Panc1 (cell line): ENCODE data around the gene FIGLA. TPM values are rescaled to one million over a fixed set of nuclear protein-coding genes. Genes with fewer than 3 reads are reported as not detected.

Experiments
- ATAC-seq: fragments of 200-7000 bp; cut with Tn5 transposase; 2 replicates; pipeline ENCODE4 v1.9.1; 2020; ENCODE audit warnings: mild to moderate bottlenecking, moderate library complexity
- BruUV-seq: library from RNA; stranded (reverse); fragments of 400-500 nt; replicated peaks from 2 replicates; lab custom pipeline; 2021; lab: Mats Ljungman, UMichigan
- CTCF ChIA-PET: fragments of 300-600 bp; sonication (Branson Sonifier 250); formaldehyde crosslinking; loops from one replicate; lab custom pipeline; 2022; ENCODE audit warnings: antibody characterized with exemption; lab: Charles Lee
- POLR2A ChIA-PET: fragments of 300-600 bp; sonication (Branson Sonifier 250); formaldehyde crosslinking; loops from one replicate; lab custom pipeline; 2022; ENCODE audit warnings: antibody characterized with exemption; lab: Charles Lee
- DNase-seq: peaks from one replicate; pipeline ENCODE4 v3.0.0-alpha.2; 2010; ENCODE audit warnings: low read depth, low spot score
- H3K27ac ChIP-seq: 2 replicates; pipeline ENCODE4 v1.5.1; 2011; ENCODE audit warnings: mild to moderate bottlenecking, low read length, inconsistent platforms
- H3K27me3 ChIP-seq: fragments of 200-500 bp; sonication (Bioruptor generic); 2 replicates; pipeline ENCODE4 v1.6.0; 2014; ENCODE audit warnings: low read length, inconsistent platforms; ENCODE audit not compliant: control insufficient read depth, insufficient read depth
- H3K36me3 ChIP-seq: fragments of 200-500 bp; sonication (Bioruptor generic); 2 replicates; pipeline ENCODE4 v1.5.1; 2014; ENCODE audit warnings: inconsistent platforms, mild to moderate bottlenecking, low read length, moderate library complexity; ENCODE audit not compliant: control insufficient read depth, insufficient read depth
- H3K4me1 ChIP-seq: 2 replicates; pipeline ENCODE4 v1.5.1; 2011; ENCODE audit warnings: inconsistent platforms, mild to moderate bottlenecking, low read length, moderate library complexity; ENCODE audit not compliant: control insufficient read depth, insufficient read depth
- H3K4me3 ChIP-seq, 2 experiments: 2 replicates each; pipeline ENCODE4 v1.5.1; 2011 to 2012; ENCODE audit warnings: low read depth in 2 of 2, low read length in 2 of 2, mild to moderate bottlenecking in 2 of 2, inconsistent platforms in 1 of 2, moderate library complexity in 1 of 2
- H3K9me3 ChIP-seq: fragments of 200-500 bp; sonication (Bioruptor generic); 2 replicates; pipeline ENCODE4 v1.5.1; 2014; ENCODE audit warnings: low read depth, mild to moderate bottlenecking, inconsistent platforms, low read length, moderate library complexity; ENCODE audit not compliant: control insufficient read depth, insufficient read depth
- CTCF ChIP-seq: fragments of 450-650 bp; IDR thresholded peaks from 2 replicates; pipeline ENCODE4 v1.5.1; 2017; ENCODE audit warnings: mild to moderate bottlenecking
- POLR2AphosphoS5 ChIP-seq: IDR thresholded peaks from 2 replicates; pipeline ENCODE4 v1.6.1; 2012; ENCODE audit warnings: mild to moderate bottlenecking, low read depth, low read length, moderate library complexity
- SIN3A ChIP-seq: IDR thresholded peaks from 2 replicates; pipeline ENCODE4 v1.6.1; 2012; ENCODE audit warnings: low read depth, mild to moderate bottlenecking, low read length, moderate library complexity, borderline replicate concordance; ENCODE audit not compliant: insufficient read depth
- TCF7L2 ChIP-seq: IDR thresholded peaks from 2 replicates; pipeline ENCODE4 v1.6.1; 2011; ENCODE audit warnings: mild to moderate bottlenecking, low read depth, low read length, inconsistent platforms
- in situ Hi-C: cut with HindIII; loops from 2 replicates; pipeline ENCODE4 v1.10.0; 2016; ENCODE audit warnings: low sequenced_read_pairs, low pct_unique_long_range_greater_than_20kb
- intact Hi-C: fragments of 100-400 bp; cut with micrococcal nuclease; formaldehyde crosslinking; loops from one replicate; pipeline ENCODE4 v1.10.0; 2022; ENCODE audit not compliant: unreplicated experiment
- total RNA-seq: library from RNA; stranded (reverse); gene quantifications from one replicate; pipeline ENCODE4 v1.2.1, GENCODE V29; 2021; ENCODE audit not compliant: unreplicated experiment
- TF ChIP-seq, protein P1 (sequence below), 2 experiments: IDR thresholded peaks; 2 replicates each; pipeline ENCODE4 v1.6.1; 2011 to 2012; ENCODE audit warnings: low read depth in 2 of 2, control low read depth in 1 of 2, low read length in 1 of 2, mild to moderate bottlenecking in 1 of 2, moderate library complexity in 1 of 2; ENCODE audit not compliant: insufficient read depth in 1 of 2

FIGLA gene
- total RNA-seq, 1 experiment from 2014 or later = not detected

GRCh38 chr2:70735071-70735470 is 55.4 kb downstream of the FIGLA start:
- Histone ChIP-seq H3K4me3 (no peak overlapping the region), H3K27me3 (peaks cover 12% of the 10 kb centered on the region), H3K27ac (no peak overlapping the region), H3K4me1 (no peaks in the 10 kb centered on the region), H3K9me3 (no peaks in the 10 kb centered on the region), H3K36me3 (no peaks in the 10 kb centered on the region)
- in situ Hi-C loops = no loop called here
- BruUV-seq = no TSS peak
- intact Hi-C loops = no loop called here
- ChIA-PET POLR2A (no interaction called here), CTCF (no interaction called here)
- no peak for ATAC-seq
- DNase-seq = no peak
- TF ChIP-seq POLR2AphosphoS5 = no peak
- no peak for TF ChIP-seq TCF7L2
- no peak for TF ChIP-seq CTCF

- intact Hi-C loops (no loop called here), in situ Hi-C loops (no loop called here)
- Histone ChIP-seq H3K4me1 (no peaks in the 10 kb centered on the region), H3K36me3 (no peaks in the 10 kb centered on the region), H3K27ac (no peak overlapping the region), H3K27me3 (peaks cover 12% of the 10 kb centered on the region), H3K4me3 (no peak overlapping the region), H3K9me3 (no peaks in the 10 kb centered on the region)
- CTCF ChIA-PET = no interaction called here
- POLR2A ChIA-PET = no interaction called here
- BruUV-seq = no TSS peak
- TF ChIP-seq POLR2AphosphoS5 (no peak), SIN3A (no peak), TCF7L2 (no peak), CTCF (no peak)
- TF ChIP-seq, protein P1, sequence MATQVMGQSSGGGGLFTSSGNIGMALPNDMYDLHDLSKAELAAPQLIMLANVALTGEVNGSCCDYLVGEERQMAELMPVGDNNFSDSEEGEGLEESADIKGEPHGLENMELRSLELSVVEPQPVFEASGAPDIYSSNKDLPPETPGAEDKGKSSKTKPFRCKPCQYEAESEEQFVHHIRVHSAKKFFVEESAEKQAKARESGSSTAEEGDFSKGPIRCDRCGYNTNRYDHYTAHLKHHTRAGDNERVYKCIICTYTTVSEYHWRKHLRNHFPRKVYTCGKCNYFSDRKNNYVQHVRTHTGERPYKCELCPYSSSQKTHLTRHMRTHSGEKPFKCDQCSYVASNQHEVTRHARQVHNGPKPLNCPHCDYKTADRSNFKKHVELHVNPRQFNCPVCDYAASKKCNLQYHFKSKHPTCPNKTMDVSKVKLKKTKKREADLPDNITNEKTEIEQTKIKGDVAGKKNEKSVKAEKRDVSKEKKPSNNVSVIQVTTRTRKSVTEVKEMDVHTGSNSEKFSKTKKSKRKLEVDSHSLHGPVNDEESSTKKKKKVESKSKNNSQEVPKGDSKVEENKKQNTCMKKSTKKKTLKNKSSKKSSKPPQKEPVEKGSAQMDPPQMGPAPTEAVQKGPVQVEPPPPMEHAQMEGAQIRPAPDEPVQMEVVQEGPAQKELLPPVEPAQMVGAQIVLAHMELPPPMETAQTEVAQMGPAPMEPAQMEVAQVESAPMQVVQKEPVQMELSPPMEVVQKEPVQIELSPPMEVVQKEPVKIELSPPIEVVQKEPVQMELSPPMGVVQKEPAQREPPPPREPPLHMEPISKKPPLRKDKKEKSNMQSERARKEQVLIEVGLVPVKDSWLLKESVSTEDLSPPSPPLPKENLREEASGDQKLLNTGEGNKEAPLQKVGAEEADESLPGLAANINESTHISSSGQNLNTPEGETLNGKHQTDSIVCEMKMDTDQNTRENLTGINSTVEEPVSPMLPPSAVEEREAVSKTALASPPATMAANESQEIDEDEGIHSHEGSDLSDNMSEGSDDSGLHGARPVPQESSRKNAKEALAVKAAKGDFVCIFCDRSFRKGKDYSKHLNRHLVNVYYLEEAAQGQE (IDR thresholded peaks at IDR 0.05; ENCODE audit: insufficient read depth in 1 of 2, low read depth in 2 of 2, low read length in 1 of 2) = no peak
- no peak for ATAC-seq
- DNase-seq = no peak
These were observed 56.7 kb downstream of the FIGLA start for GRCh38 chr2:70733646-70734180.
